Psoas muscle (tissue), 8 donors: Measurements from ENCODE around the gene POU2AF1. TPM values are rescaled to one million over a fixed set of nuclear protein-coding genes. Genes with fewer than 3 reads are reported as not detected.
A peak's percentile ranks its signal among the peaks of the same experiment; 100 is the strongest.

Experiments
- ATAC-seq, 4 donors: fragments of 200-7000 bp; cut with Tn5 transposase; one replicate each; pipeline ENCODE4 v1.9.1; 2020; ENCODE audit warnings: moderate library complexity in 3 of 4, mild to moderate bottlenecking in 2 of 4
- DNase-seq, 2 donors: peaks; one replicate each; pipeline ENCODE4 v3.0.0-alpha.2; 2020
- H3K27ac ChIP-seq: fragments of 200-600 bp; one replicate; pipeline ENCODE4 v1.8.0; 2022
- H3K27me3 ChIP-seq, 3 donors: fragments of 200-600 bp in 1 of 3; one replicate each; pipeline versions ENCODE4 v1.6.1 to v1.8.0; 2013 to 2022; ENCODE audit warnings: low read length in 2 of 3, mild to moderate bottlenecking in 2 of 3, moderate library complexity in 1 of 3; ENCODE audit not compliant: insufficient read depth in 3 of 3
- H3K36me3 ChIP-seq, 2 donors: fragments of 200-600 bp in 1 of 2; one replicate each; pipeline versions ENCODE4 v1.6.1 to v1.8.0; 2013 to 2022; ENCODE audit warnings: low read depth in 1 of 2, mild to moderate bottlenecking in 1 of 2, moderate library complexity in 1 of 2; ENCODE audit not compliant: insufficient read depth in 1 of 2
- H3K4me1 ChIP-seq: fragments of 200-600 bp; one replicate; pipeline ENCODE4 v1.8.0; 2022
- H3K4me3 ChIP-seq: fragments of 200-600 bp; one replicate; pipeline ENCODE4 v1.8.0; 2022; ENCODE audit warnings: mild to moderate bottlenecking
- H3K9me3 ChIP-seq: fragments of 200-600 bp; one replicate; pipeline ENCODE4 v1.8.0; 2022
- CTCF ChIP-seq: fragments of 200-600 bp; IDR thresholded peaks from one replicate; pipeline ENCODE4 v1.8.0; 2022; ENCODE audit warnings: antibody characterized with exemption
- WGBS, 3 donors: extraction: QIAGEN DNeasy Blood & Tissue Kit; methylation state at CpG; one replicate each; pipeline versions ENCODE4 v1.1.6 to v1.1.7; 2013; 5-methylcytosine and 5-hydroxymethylcytosine counted together
- intact Hi-C, 2 donors: fragments of 100-400 bp; cut with DNase I; formaldehyde crosslinking; loops; one replicate each; pipeline versions ENCODE4 v1.11.0 to v1.14.2; 2022
- polyA plus RNA-seq, 3 donors: library from polyadenylated mRNA; stranded (reverse); fragments of 200-250 nt; gene quantifications; one replicate each; pipeline ENCODE4 v1.2.3, GENCODE V29; 2013
- total RNA-seq, 4 donors: library from RNA; stranded (reverse); fragmentation: NEBNext Ultra II Directional in 2 of 4; extraction: Animal tissue kit (Norgen Biotek cat#: 25700) in 2 of 4; gene quantifications; one replicate each; pipeline versions ENCODE4 v1.2.1 to v1.2.4, GENCODE V29; 2021 to 2023
- donor health status: healthy with polysubstance abuse.
- donor health status: DM: no; HTN: no; CAD: no; lungs with moderate emphysema.
- donor health status: Bipolar disorder and iron deficiency.
- donor health status: healthy.
- donor health status: DM: yes; HTN: yes; CAD: no.
- donor health status: DM: no; HTN: no; CAD: no.
- donor health status: DM: no; HTN: no; CAD: no.
- donor health status: DM: yes; HTN: yes; CAD: no.

POU2AF1 gene
- total and polyA plus RNA-seq, 7 donors: 0.01 to 0.25 (median 0.13) TPM; not detected in 3

- Histone ChIP-seq H3K27me3 (no peaks in the 10 kb centered on the region), H3K27ac (no peak overlapping the region), H3K36me3 (no peaks in the 10 kb centered on the region), H3K4me3 (no peak overlapping the region), H3K9me3 (no peaks in the 10 kb centered on the region), H3K4me1 (no peaks in the 10 kb centered on the region)
- intact Hi-C loops: no loop called here
- ATAC-seq: no peak
- DNase-seq: no peak
- TF ChIP-seq CTCF: no peak
These were observed 15.1 kb downstream of the POU2AF1 start for GRCh38 chr11:111363985-111364384.

GRCh38 chr11:111362887-111363411 is 16.1 kb downstream of the POU2AF1 start:
- intact Hi-C loops: no loop called here
- H3K27ac ChIP-seq: no peak overlapping the region
- no peaks in the 10 kb centered on the region for H3K9me3 ChIP-seq
- DNase-seq (no peak), ATAC-seq (peak in 1 of 4 donors; percentile 35)
- no peaks in the 10 kb centered on the region for H3K36me3 ChIP-seq
- H3K27me3 ChIP-seq: no peaks in the 10 kb centered on the region
- no peak overlapping the region for H3K4me3 ChIP-seq
- TF ChIP-seq CTCF: no peak
- H3K4me1 ChIP-seq: no peaks in the 10 kb centered on the region
- WGBS, 3 donors: 63 to 72% (median 65%) methylated on average over 9 of the region's 9 CpGs

- no peak for TF ChIP-seq CTCF
- H3K4me1 ChIP-seq: no peaks in the 10 kb centered on the region
- WGBS, 3 donors: 86 to 93% (median 92%) methylated on average over 6 of the region's 6 CpGs
- no peaks in the 10 kb centered on the region for H3K36me3 ChIP-seq
- no peak overlapping the region for H3K27ac ChIP-seq
- H3K9me3 ChIP-seq: no peaks in the 10 kb centered on the region
- intact Hi-C loops: no loop called here
- H3K4me3 ChIP-seq: no peak overlapping the region
- DNase-seq (no peak), ATAC-seq (no peak)
- H3K27me3 ChIP-seq: no peaks in the 10 kb centered on the region
These were observed 17.2 kb downstream of the POU2AF1 start for GRCh38 chr11:111361874-111362273.

- no peaks in the 10 kb centered on the region for H3K4me1 ChIP-seq
- 77 to 88% (median 84%) methylated on average over 7 of the region's 7 CpGs for WGBS, 3 donors
- H3K4me3 ChIP-seq: no peak overlapping the region
- H3K9me3 ChIP-seq: no peaks in the 10 kb centered on the region
- H3K27me3 ChIP-seq: no peaks in the 10 kb centered on the region
- no peak for ATAC-seq
- no peak for DNase-seq
- no peak for TF ChIP-seq CTCF
- no peaks in the 10 kb centered on the region for H3K36me3 ChIP-seq
- no peak overlapping the region for H3K27ac ChIP-seq
- intact Hi-C loops: no loop called here
These were observed 17.8 kb downstream of the POU2AF1 start for GRCh38 chr11:111361052-111361801.
